HG03045 (cell line): ENCODE measurements around the gene BTBD18.
A peak's percentile ranks its signal among the peaks of the same experiment; 100 is the strongest.

Experiments
- ATAC-seq: cut with Tn5 transposase; IDR thresholded peaks from one replicate; pipeline ENCODE4 v1.9.1; 2021; ENCODE audit warnings: mild to moderate bottlenecking, moderate library complexity; ENCODE audit not compliant: unreplicated experiment

BTBD18 gene

DNA sequence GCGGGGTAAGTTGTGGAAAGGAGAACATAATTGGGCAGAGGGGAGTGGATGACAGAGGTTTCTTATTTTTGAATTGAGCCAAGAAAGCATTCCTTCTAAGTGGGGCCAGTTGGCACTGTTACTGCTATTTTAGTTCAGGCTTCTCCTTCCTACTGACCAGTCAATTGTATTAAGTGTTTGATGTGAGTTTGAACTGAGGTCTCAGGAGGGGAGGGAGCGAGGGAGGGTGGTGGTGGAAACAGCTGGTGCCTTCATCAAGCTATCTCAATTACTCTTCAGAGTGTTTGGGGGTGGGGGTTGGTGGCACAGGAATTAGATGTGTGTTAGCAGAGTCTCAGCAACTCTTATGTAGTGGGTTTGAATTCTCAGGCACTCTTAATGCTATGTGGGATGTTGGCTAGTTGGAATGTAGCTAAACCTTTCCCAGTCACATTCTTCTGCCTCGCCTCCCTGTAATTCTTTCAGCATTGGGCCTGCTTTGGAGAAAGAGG, 24.5 kb upstream of the BTBD18 start:
- ATAC-seq, result no peak

DNA sequence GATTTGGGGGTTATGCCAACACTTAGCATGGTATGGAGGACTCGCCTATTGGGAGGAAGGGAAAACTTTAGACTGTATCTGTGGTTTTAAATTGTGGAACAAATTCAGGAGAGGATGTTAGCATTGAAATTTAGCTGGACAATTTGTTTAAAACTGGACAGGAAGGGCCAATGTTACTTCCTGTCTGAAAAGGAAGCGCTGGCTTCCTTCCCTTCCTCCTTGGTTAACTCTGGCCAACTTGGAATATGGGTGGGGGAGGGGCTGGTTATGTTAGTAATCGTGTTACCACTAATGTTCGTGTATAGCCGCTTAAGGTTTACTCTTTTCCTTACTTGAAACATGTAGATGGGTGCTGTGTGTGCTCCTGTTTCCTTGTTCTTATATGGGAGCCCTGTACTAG, 23.9 kb upstream of the BTBD18 start:
- ATAC-seq, result no peak

GRCh38 chr11:57773026-57773598, 21.5 kb upstream of the BTBD18 start:
- no peak for ATAC-seq

- no peak for ATAC-seq
Measured at GRCh38 chr11:57772562-57772961, 20.9 kb upstream of the BTBD18 start.

DNA sequence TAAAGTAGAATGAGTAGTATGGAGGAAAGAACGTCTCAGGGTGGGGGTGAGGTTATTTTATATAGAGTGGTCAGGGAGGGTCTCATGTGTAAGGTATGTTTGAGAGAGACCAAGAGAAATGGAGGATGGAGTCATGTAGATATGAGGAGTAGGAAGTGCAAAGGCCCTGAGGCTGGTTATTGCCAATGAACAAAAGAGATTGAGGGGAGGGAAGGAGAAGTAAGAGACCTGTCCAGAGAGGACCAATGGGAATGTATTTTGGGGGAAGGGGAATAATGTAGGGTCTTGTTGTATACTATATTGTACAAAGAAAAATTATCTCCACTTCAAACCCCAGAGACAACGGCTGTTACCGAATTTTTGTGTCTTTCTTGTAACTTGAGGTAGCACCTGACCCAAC, 19.7 kb upstream of the BTBD18 start:
- ATAC-seq, result no peak

DNA sequence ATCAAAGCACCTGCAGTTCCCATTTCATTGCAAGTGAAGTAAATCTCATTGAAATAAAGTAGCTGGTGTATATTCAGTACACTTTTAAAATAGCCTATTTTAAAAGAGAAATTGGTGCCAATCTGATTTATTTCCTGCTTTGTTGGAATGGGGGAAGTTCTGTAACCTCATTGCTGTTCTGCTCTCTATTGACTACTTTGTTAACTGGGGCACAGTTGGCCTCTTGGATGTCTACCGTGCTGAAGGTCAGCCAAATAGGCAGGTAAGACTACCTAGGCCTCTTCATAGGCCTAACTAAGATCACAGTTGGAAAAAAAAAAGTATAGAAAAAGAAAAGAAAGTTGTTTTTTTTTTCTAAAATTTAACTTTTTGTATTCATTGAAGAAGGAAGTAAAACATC, 19.2 kb upstream of the BTBD18 start:
- ATAC-seq, result no peak

- no peak for ATAC-seq
Measured at GRCh38 chr11:57764972-57765371, 13.4 kb upstream of the BTBD18 start.

DNA sequence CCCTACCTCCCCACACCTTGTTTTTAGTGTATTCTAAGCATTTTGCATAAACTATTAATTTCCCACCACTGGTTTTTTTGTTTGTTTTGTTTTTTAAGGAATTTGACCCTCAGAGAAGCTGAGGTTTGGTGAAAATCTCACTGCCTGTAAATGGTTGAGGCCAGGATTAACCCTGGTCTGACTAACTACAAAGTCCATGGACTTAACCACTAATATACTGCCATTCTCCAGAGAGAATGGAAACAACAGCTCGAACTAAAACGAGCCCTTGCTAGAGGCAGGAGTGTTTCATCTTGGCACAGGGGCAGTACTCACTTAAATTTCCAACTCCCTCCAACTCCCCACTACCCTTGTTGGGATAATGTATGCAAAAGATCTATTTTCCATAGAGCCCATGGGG, 12.9 kb upstream of the BTBD18 start:
- no peak for ATAC-seq

DNA sequence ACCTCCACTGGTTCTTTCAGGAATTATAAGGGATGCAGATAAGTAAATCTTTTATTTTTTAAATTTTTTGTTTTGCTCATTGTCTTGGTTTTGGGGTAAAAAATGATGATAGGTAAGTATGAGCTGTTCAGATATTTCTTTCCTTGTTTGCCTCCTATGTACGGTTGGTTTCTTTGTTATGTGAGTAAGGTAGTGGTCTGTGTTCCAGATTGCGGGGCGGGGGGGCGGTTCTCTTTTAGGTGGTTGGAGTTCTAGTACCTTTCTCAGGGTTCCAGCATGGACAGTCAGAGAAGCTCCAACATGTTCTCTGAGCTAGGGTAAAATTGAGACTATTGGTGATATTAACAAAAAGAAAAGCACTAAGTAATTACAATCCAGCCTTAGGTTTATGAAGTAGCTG, 12.4 kb upstream of the BTBD18 start:
- no peak for ATAC-seq

DNA sequence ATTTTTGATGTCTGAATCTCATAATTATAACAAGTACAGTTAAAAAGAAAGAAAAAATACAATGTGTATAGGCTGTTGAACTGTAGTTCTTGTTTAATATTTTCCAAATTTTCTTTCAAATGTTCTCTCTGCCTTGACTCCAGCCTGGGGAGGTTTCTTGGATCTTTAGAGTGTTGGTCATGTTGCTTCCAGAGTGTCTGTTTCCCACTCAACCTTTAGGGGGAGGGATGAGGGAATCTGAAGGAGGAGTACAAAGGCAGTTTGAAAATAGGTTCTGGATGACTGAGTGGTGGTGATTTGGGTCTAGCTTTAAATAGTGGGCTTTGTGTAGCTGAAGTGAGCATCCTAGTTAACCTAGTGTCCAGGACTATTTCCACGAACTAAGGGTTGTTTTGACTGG, 11.9 kb upstream of the BTBD18 start:
- ATAC-seq, result no peak

DNA sequence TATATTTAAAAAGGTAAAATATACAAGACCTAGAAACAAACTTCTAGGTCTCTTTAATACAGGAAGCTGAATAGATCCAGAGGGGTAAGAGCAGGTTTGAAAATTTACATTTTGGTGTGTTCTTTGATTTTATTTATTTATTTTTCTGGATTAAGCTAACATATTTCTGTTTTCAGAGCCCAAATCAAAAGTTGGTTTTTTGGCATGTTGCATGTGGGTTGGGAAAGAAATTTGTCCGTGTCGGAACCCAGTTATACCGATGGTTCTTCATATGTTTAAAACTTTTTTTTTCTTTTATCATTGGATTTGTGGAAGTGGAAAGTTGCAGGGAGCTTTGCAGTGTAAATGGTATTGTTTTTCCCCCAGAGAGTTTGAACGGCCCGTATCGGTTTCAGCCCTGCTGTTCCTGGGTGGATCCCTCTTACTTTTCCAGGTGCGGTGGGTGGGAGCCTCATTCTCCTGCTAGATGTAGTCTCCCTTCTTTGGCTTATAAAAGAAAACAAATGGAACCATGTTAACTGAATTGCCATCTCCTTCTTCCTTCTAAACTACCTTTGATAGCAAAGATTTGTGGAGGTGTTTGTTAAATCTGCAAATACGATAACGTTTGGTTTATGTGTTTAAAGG, 10.7 kb upstream of the BTBD18 start:
- no peak for ATAC-seq

- peak; percentile 79 for ATAC-seq
Measured at GRCh38 chr11:57761301-57762234, 9.9 kb upstream of the BTBD18 start, which contains the start of gene CTNND1. Gene CTNND1 (plus strand): TSS chr11:57761802. CDS start chr11:57791479, 29,677 bp downstream.

GRCh38 chr11:57758174-57758573, 6.6 kb upstream of the BTBD18 start:
- no peak for ATAC-seq

- ATAC-seq, result no peak
Measured at GRCh38 chr11:57752954-57753353, 1.3 kb upstream of the BTBD18 start.

GRCh38 chr11:57751176-57751575, 443 bp downstream of the BTBD18 start:
- no peak for ATAC-seq

GRCh38 chr11:57746920-57747319, 4.7 kb downstream of the BTBD18 start:
- ATAC-seq, result no peak

- no peak for ATAC-seq
Measured at GRCh38 chr11:57745206-57745605, 6.4 kb downstream of the BTBD18 start.

- no peak for ATAC-seq
Measured at GRCh38 chr11:57744357-57744756, 7.3 kb downstream of the BTBD18 start.

GRCh38 chr11:57742087-57742452, 9.5 kb downstream of the BTBD18 start:
- ATAC-seq, result no peak

- ATAC-seq, result peak; percentile 86
Measured at GRCh38 chr11:57741132-57742086, 10.2 kb downstream of the BTBD18 start, which contains the start of gene SELENOH. Gene SELENOH (plus strand): TSS chr11:57741491. CDS start chr11:57741596, 105 bp downstream.
